HG03066 (cell line): ENCODE measurements around the gene CD74.
A peak's percentile ranks its signal among the peaks of the same experiment; 100 is the strongest.

ENCODE experiments used
- ATAC-seq: cut with Tn5 transposase; IDR thresholded peaks from one replicate; pipeline ENCODE4 v1.9.1; 2021; ENCODE audit warnings: low read depth; ENCODE audit not compliant: unreplicated experiment

Gene CD74

GRCh38 chr5:150368526-150368925 lies 44.2 kb downstream of the CD74 start:
- ATAC-seq = no peak

- ATAC-seq = no peak
These were observed 48.7 kb downstream of the CD74 start for GRCh38 chr5:150364004-150364403.

GRCh38 chr5:150363185-150363584 lies 49.5 kb downstream of the CD74 start:
- ATAC-seq = no peak

GRCh38 chr5:150361301-150361700 lies 51.4 kb downstream of the CD74 start:
- ATAC-seq = no peak

- ATAC-seq = no peak
These were observed 54.2 kb downstream of the CD74 start for GRCh38 chr5:150358261-150359095.

- peak; percentile 95 for ATAC-seq
These were observed 55.1 kb downstream of the CD74 start, which contains the start of gene TCOF1 for GRCh38 chr5:150357326-150358260. Gene TCOF1, plus strand, starts transcription at chr5:150357697. Its CDS starts 50 bp downstream, at chr5:150357747.

GRCh38 chr5:150356575-150357294 lies 56.0 kb downstream of the CD74 start:
- no peak for ATAC-seq

- no peak for ATAC-seq
These were observed 56.9 kb downstream of the CD74 start for GRCh38 chr5:150355791-150356190.

- no peak for ATAC-seq
These were observed 59.6 kb downstream of the CD74 start for GRCh38 chr5:150353032-150353675.

GRCh38 chr5:150352244-150353031 lies 60.3 kb downstream of the CD74 start:
- ATAC-seq = no peak
